Activated CD8-positive, alpha-beta memory T cell treated with anti-CD3 and anti-CD28 coated beads, Interleukin-2, amount 50 U/mL, for 1 hour (primary cell): ENCODE results near the gene RELN.
"Not testable (repeated sequence)": the region's sequence is repeated elsewhere in the genome, so short reads cannot be mapped to it uniquely, and the experiment has no call there.

ENCODE experiments used
- DNase-seq: peaks from one replicate; pipeline ENCODE4 v3.0.0-alpha.2; 2020; ENCODE audit errors: extremely low read depth

Gene RELN

GRCh38 chr7:103791894-103792293 is 197.6 kb downstream of the RELN start:
- no peak for DNase-seq

- DNase-seq: not testable (repeated sequence)
Measured at GRCh38 chr7:103787041-103787440, 202.4 kb downstream of the RELN start.

- DNase-seq: no peak
Measured at GRCh38 chr7:103784646-103785286, 204.7 kb downstream of the RELN start.

- no peak for DNase-seq
Measured at GRCh38 chr7:103781409-103781808, 208.0 kb downstream of the RELN start.

DNA sequence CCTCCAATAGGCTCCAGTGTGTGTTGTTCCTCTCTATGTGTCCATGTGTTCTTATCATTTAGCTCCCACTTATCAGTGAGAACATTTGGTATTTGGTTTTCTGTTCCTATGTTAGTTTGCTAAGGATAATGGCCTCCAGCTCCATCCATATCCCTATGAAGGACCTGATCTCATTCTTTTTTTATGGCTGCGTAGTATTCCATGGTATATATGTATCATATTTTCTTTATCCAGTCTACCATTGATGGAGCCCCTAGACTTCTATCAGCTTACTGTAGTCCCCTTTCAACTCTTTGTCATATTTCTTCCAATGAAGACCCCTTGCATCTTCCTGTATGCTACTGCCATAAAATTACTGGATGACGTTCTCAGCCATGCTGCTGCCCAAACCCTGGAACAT is 208.9 kb downstream of the RELN start:
- DNase-seq: not testable (repeated sequence)

DNA sequence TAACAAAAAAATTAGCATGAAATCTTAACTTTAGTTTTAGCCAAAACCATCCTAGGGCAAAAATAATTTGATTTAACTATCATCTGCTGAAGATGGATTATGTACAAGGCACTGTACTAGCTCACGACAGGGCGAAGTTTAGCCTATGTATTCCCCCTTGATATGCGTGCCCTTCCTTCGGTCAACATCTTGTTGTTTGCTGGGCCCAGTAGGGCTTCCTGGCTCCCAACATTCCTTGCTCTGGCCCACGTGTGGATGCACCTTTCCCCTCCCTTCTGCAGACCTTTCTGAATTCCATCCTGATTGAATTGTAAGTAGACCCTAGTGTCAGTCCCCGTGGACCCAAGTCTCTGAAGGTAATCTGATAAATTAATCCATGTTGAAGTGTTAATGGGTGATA is 212.0 kb downstream of the RELN start:
- DNase-seq: no peak

- DNase-seq: no peak
Measured at GRCh38 chr7:103773726-103774125, 215.7 kb downstream of the RELN start.

DNA sequence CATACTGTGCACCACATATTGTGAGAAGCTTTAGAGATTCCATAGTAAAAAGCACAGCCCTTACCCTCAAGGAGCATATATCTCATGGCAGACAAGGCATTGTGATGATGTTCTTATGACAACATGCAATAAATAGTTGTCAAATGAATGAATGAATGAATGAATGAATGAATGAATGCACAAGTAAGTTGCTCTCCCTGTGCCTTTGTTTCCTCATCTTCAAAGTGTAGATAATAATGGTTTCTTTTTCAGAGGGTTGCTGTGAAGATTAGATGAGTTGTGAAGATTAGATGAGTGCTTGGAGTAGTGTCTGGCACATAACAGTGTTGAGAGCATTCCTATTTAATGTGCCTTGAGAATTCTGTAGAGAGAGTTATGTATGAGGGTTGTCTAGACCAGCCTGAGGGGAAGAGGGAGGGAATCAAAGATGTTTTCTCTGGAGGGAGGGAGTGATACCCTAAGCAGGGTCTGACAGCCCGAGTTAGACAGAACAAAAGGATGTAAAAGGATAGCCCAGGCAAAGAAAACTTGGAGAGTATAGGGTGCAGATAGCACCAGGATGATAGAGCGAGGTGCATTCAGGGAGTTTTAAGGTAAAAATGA is 217.2 kb downstream of the RELN start:
- DNase-seq: no peak

DNA sequence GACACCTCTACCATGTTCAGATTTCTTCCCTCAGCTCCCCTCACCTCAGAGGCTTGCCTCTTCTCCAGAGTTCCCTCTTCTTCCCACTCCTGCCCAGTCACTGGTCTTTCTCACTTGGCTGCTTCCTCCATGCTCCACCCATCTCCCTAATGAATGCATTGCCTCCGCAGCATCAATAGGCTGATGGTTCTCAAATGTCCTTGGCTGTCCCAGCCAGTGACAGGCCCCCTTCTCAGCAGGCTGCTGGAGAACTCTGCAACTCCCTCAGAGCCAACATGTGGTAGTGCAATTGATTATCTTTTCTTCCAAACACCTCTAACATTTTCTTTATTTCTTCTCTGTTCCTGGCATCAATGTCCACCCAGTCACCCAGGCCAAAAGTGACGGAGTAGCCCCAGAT is 218.2 kb downstream of the RELN start:
- DNase-seq: no peak

GRCh38 chr7:103766660-103767059 is 222.8 kb downstream of the RELN start:
- DNase-seq: no peak

- DNase-seq: no peak
Measured at GRCh38 chr7:103765901-103766300, 223.6 kb downstream of the RELN start.

DNA sequence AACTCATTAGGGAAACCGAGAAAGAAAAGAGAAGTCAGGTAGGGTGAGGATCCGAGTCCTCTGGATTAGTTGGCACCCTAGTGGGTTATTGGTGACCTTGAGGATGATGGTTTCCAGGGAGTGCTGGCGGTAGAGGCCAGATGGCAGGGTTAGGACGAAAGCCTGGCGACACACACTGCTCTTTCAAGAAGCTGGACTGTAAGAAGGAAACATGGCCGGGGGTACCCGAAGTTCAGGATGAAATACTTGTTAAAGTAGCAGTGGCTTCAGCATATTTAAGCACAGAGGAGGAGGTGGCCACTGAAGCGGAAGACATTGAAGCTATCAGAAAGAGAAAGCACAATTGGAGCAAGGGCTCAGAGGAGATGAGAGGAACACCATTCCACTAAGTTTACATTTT is 224.6 kb downstream of the RELN start:
- no peak for DNase-seq

GRCh38 chr7:103762877-103763276 is 226.6 kb downstream of the RELN start:
- DNase-seq: no peak

GRCh38 chr7:103762065-103762760 is 227.2 kb downstream of the RELN start:
- DNase-seq: no peak

DNA sequence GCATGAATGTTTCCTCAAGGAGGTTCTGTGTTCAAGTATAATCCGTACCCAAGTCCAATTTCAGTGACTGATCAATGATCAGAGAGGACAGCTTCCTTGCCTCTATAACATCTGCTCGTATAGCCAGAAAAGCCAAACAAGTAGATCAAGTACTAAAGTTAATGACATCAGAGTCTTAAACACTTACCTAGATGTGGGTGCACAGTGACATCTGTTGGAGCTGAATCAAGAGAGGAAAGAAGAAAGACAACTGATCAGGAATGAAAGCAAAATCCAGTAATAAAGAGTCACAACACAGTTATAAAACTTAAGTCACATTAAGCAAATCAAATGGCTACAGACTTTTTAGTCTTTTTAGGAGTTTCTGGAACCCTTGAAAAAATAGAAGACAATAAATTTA is 236.5 kb downstream of the RELN start:
- DNase-seq: no peak

DNA sequence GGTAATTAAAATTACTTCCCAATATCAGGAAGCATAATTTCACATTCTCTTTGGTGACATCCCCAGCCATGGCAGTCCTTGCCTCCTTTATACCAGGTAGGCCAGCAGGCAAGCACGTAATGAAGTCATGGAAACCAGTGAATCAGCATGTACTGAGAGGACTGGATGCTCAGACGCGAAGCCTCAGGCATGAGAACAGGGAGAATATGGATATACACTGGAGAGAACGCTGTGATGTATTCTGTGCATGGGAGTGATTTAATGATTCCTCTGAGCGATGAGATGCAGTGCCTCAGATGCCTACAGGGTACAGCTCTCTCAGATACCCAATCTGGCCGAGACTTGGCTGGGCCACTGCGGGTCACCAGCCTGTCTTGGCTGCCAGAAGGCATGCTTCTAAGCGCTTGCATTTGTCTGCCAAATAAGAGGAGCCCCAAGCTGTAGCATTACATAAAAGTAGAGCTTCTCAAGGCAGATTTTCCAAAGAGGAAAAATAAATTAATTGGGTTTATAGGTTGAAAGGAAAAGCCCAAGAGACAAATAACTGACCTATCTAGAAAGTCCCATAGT is 238.1 kb downstream of the RELN start:
- no peak for DNase-seq

- no peak for DNase-seq
Measured at GRCh38 chr7:103748680-103749079, 240.8 kb downstream of the RELN start.

GRCh38 chr7:103735377-103735776 is 254.1 kb downstream of the RELN start:
- no peak for DNase-seq

GRCh38 chr7:103731169-103731568 is 258.3 kb downstream of the RELN start:
- DNase-seq: no peak

GRCh38 chr7:103729026-103729425 is 260.4 kb downstream of the RELN start:
- DNase-seq: no peak

DNA sequence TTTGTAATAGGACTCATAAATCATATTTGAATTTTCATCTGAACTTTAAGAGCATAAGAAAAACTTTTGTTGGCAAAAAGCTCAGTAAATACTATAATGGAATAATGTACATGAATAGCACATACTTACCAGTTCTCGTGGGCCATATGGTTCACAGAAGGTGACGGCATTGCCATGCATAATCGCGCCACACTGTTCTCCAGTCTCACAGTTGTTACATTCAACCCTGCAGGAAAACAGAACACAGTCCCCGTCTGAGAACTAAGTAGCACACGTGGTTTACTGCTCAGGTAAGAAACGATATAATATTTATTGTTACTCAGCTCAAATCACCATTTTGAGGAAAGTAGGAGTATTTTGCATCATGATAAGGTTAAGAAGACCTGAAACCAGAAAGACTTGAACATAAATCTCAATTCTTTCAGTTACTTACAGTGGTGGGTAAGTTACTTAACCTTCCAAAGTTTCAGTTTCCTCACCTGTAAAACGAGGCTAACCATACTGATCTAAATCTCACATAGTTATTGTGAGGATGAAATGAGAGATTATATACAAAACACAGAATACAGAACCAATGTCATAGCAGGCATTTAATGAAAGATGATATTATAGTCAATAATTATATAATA is 261.4 kb downstream of the RELN start:
- no peak for DNase-seq

DNA sequence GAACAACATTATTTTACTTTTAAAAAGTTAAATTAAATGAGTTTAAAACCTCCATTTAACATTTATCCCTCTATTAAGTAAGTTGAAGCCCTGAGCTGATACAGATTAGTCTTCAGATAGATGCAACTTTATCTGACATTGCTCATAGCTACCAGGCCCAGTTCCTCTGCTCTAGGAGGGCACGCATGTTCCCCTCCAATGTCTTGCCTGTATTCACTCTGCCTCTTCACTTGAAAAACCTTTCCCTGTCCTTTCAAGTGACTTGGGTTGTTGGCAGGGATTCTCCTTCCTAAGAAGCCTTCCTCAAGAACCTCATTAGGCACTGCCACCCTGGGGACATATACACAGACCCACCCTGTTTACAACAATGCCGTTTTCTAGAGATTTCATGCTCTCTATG is 270.4 kb downstream of the RELN start:
- DNase-seq: no peak
